IMR-90 (cell line): ENCODE measurements around the gene UNC119. TPM values are rescaled to one million over a fixed set of nuclear protein-coding genes. Genes with fewer than 3 reads are reported as not detected.

Experiments
- ATAC-seq: fragments of 200-7000 bp; cut with Tn5 transposase; 2 replicates; pipeline ENCODE4 v1.9.1; 2020; ENCODE audit warnings: low read depth, mild to moderate bottlenecking, moderate library complexity
- BruUV-seq: library from RNA; stranded (reverse); fragments of 400-500 nt; replicated peaks from 2 replicates; lab custom pipeline; 2021; lab: Mats Ljungman, UMichigan
- CTCF ChIA-PET: fragments of 300-600 bp; formaldehyde crosslinking; extraction: SDS; loops from one replicate; lab custom pipeline; 2021; ENCODE audit warnings: antibody characterized with exemption; lab: Yijun Ruan, JAX
- POLR2A ChIA-PET: fragments of 300-600 bp; sonication (Branson Sonifier 250); formaldehyde crosslinking; loops from one replicate; lab custom pipeline; 2022; ENCODE audit warnings: antibody characterized with exemption; ENCODE audit not compliant: unreplicated experiment; lab: Charles Lee
- DNase-seq: peaks from one replicate; pipeline ENCODE4 v3.0.0; 2013
- H2AFZ ChIP-seq: replicated peaks from 2 replicates; pipeline ENCODE3; 2013; ENCODE audit warnings: low read length, mild to moderate bottlenecking; ENCODE audit not compliant: poor library complexity
- H2AK5ac ChIP-seq: 2 replicates; pipeline ENCODE4 v1.6.1; 2013; ENCODE audit warnings: low read depth, low read length, inconsistent platforms
- H2AK9ac ChIP-seq: replicated peaks from 2 replicates; pipeline ENCODE3; 2013; ENCODE audit warnings: mild to moderate bottlenecking, low read depth, low read length, moderate library complexity; ENCODE audit not compliant: poor library complexity
- H2BK120ac ChIP-seq: 2 replicates; pipeline ENCODE4 v1.6.1; 2013; ENCODE audit warnings: low read depth, low read length, inconsistent platforms
- H2BK15ac ChIP-seq: 3 replicates; pipeline ENCODE4 v1.6.1; 2013; ENCODE audit warnings: low read depth, low read length, inconsistent platforms
- H2BK20ac ChIP-seq: 2 replicates; pipeline ENCODE4 v1.6.1; 2013; ENCODE audit warnings: low read depth, mild to moderate bottlenecking, inconsistent platforms, low read length, moderate library complexity
- H2BK5ac ChIP-seq: 2 replicates; pipeline ENCODE4 v1.6.1; 2013; ENCODE audit warnings: mild to moderate bottlenecking, low read depth, low read length, inconsistent platforms; ENCODE audit not compliant: poor library complexity, severe bottlenecking
- H3K14ac ChIP-seq: replicated peaks from 2 replicates; pipeline ENCODE4 v1.6.1; 2013; ENCODE audit warnings: low read depth, low read length, inconsistent platforms
- H3K18ac ChIP-seq: 2 replicates; pipeline ENCODE4 v1.6.1; 2013; ENCODE audit warnings: low read depth, low read length, control low read depth
- H3K23ac ChIP-seq: 2 replicates; pipeline ENCODE4 v1.6.1; 2013; ENCODE audit warnings: low read depth, low read length, inconsistent platforms
- H3K27ac ChIP-seq: 2 replicates; pipeline ENCODE4 v1.5.1; 2013; ENCODE audit warnings: mild to moderate bottlenecking, control low read depth, low read length; ENCODE audit not compliant: insufficient read depth
- H3K27me3 ChIP-seq: 2 replicates; pipeline ENCODE4 v1.6.1; 2013; ENCODE audit warnings: low read length; ENCODE audit not compliant: control insufficient read depth, insufficient read depth
- H3K36me3 ChIP-seq: 2 replicates; pipeline ENCODE4 v1.6.1; 2013; ENCODE audit warnings: low read length, mixed read lengths; ENCODE audit not compliant: control insufficient read depth, insufficient read depth
- H3K4ac ChIP-seq: 2 replicates; pipeline ENCODE4 v1.6.1; 2013; ENCODE audit warnings: low read depth, low read length, inconsistent platforms
- H3K4me1 ChIP-seq: 2 replicates; pipeline ENCODE4 v1.6.1; 2013; ENCODE audit warnings: low read length, mixed read lengths; ENCODE audit not compliant: control insufficient read depth, insufficient read depth
- H3K4me2 ChIP-seq: 2 replicates; pipeline ENCODE4 v1.6.1; 2013; ENCODE audit warnings: low read depth, mild to moderate bottlenecking, control low read depth, low read length, moderate library complexity
- H3K4me3 ChIP-seq: 2 replicates; pipeline ENCODE4 v1.5.1; 2013; ENCODE audit warnings: low read depth, mild to moderate bottlenecking, control low read depth, low read length, moderate library complexity; ENCODE audit not compliant: insufficient read depth
- H3K56ac ChIP-seq: 2 replicates; pipeline ENCODE4 v1.6.1; 2013; ENCODE audit warnings: low read length, inconsistent platforms; ENCODE audit not compliant: insufficient read depth; ENCODE audit errors: extremely low read depth
- H3K79me1 ChIP-seq, 2 experiments: 2 replicates each; pipeline ENCODE4 v1.6.1; 2013; ENCODE audit warnings: low read length in 2 of 2, inconsistent platforms in 1 of 2, low read depth in 1 of 2
- H3K9ac ChIP-seq: 2 replicates; pipeline ENCODE4 v1.6.1; 2013; ENCODE audit warnings: low read depth, low read length, control low read depth
- H3K9me1 ChIP-seq: 2 replicates; pipeline ENCODE4 v1.6.1; 2013; ENCODE audit warnings: low read length, inconsistent platforms; ENCODE audit not compliant: insufficient read depth
- H3K9me3 ChIP-seq: 2 replicates; pipeline ENCODE4 v1.6.1; 2013; ENCODE audit warnings: low read length; ENCODE audit not compliant: control insufficient read depth, insufficient read depth
- H4K20me1 ChIP-seq: 2 replicates; pipeline ENCODE4 v1.6.1; 2013; ENCODE audit warnings: low read length, inconsistent platforms; ENCODE audit not compliant: insufficient read depth
- H4K5ac ChIP-seq: 2 replicates; pipeline ENCODE4 v1.6.1; 2013; ENCODE audit warnings: mild to moderate bottlenecking, low read depth, low read length, control low read depth
- H4K8ac ChIP-seq, 2 experiments: 2 replicates each; pipeline ENCODE4 v1.6.1; 2013; ENCODE audit warnings: low read depth in 2 of 2, low read length in 2 of 2, control low read depth in 1 of 2, inconsistent platforms in 1 of 2
- H4K91ac ChIP-seq: 2 replicates; pipeline ENCODE4 v1.6.1; 2013; ENCODE audit warnings: low read depth, low read length, inconsistent platforms; ENCODE audit not compliant: insufficient read depth
- ELK1 ChIP-seq: fragments of 150-350 bp; IDR thresholded peaks from 2 replicates; pipeline ENCODE4 v1.6.1; 2016; ENCODE audit warnings: low read depth, mild to moderate bottlenecking, low read length, moderate library complexity, borderline replicate concordance
- MAZ ChIP-seq: IDR thresholded peaks from 2 replicates; pipeline ENCODE4 v1.6.1; 2012; ENCODE audit warnings: low read depth, mild to moderate bottlenecking, low read length, improper control_type of control experiment, moderate library complexity, borderline replicate concordance
- MXI1 ChIP-seq: IDR thresholded peaks from 2 replicates; pipeline ENCODE4 v1.6.1; 2012; ENCODE audit warnings: low read depth, mild to moderate bottlenecking, low read length, moderate library complexity, borderline replicate concordance
- RFX5 ChIP-seq: IDR thresholded peaks from 2 replicates; pipeline ENCODE4 v1.8.0; 2012; ENCODE audit warnings: low read depth, mild to moderate bottlenecking, low read length, moderate library complexity
- USF2 ChIP-seq: fragments of 150-350 bp; IDR thresholded peaks from 2 replicates; pipeline ENCODE4 v1.6.1; 2017; ENCODE audit warnings: mild to moderate bottlenecking, antibody characterized with exemption, low read length, low read depth
- WGBS, 2 experiments: methylation state at CpG; one replicate each; pipeline versions ENCODE4 v1.1.5 to v1.1.7; 2013; ENCODE audit warnings: missing lambda C conversion rate in 2 of 2; ENCODE audit not compliant: insufficient read length in 1 of 2; ENCODE audit errors: extremely low coverage in 2 of 2; 5-methylcytosine and 5-hydroxymethylcytosine counted together
- dilution Hi-C: fragments of 300-500 bp; cut with HindIII; formaldehyde crosslinking; loops from one replicate; pipeline ENCODE4 v1.14.3; 2018; ENCODE audit warnings: low sequenced_read_pairs; ENCODE audit not compliant: unreplicated experiment
- in situ Hi-C: fragments of 300-500 bp; cut with MboI; formaldehyde crosslinking; loops from 3 replicates; pipeline ENCODE4 v1.14.3; 2019; ENCODE audit warnings: low sequenced_read_pairs, inconsistent platforms, mixed read lengths
- intact Hi-C: fragments of 100-400 bp; cut with micrococcal nuclease; formaldehyde crosslinking; loops from 2 replicates; pipeline ENCODE4 v1.10.0; 2022
- polyA plus RNA-seq, 3 experiments: library from polyadenylated mRNA; depleted of rRNA; stranded (reverse); fragments of >200 nt; gene quantifications; 2 replicates each; pipeline ENCODE4 v1.2.3, GENCODE V29; 2012; ENCODE audit warnings: low replicate concordance in 1 of 3
- total RNA-seq: library from RNA; depleted of rRNA; stranded (reverse); fragments of >200 nt; gene quantifications from 2 replicates; pipeline ENCODE4 v1.2.3, GENCODE V29; 2012

Gene UNC119
- total and polyA plus RNA-seq, 2 of the 4 experiments (the other 2 are of a cell fraction) = 22.4 to 57.4 TPM

DNA sequence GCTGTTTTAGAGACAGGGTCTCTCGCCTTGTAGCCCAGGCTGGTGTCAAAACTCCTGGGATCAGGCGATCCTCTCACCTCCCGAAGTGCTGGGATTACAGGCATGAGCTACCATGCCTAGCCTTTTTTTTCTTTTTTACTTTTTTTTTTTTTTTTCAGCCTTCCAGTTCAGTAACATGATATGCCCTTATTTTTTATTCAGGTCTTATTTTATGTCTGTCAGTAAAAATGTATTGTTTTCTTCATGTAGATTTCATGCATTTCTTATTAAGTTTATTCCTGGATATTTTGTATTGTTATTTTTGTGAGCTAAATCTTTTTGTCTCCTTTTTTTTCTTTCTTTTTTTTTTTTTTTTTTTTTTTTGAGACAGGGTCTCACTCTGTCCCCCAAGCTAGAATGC is 49.0 kb downstream of the UNC119 start:
- Histone ChIP-seq H3K9ac (no peak overlapping the region), H3K4me1 (no peaks in the 10 kb centered on the region), H3K36me3 (no peaks in the 10 kb centered on the region), H3K4ac (no peak overlapping the region), H3K9me1 (0 out of 2 replicates have a peak, but pooled peaks cover 4% of the 10 kb centered on the region), H3K9me3 (no peaks in the 10 kb centered on the region), H3K27me3 (peaks cover 78% of the 10 kb centered on the region), H3K18ac (no peak overlapping the region), H3K4me3 (no peak overlapping the region), H2BK15ac (no peak overlapping the region), H3K4me2 (no peak overlapping the region), H3K27ac (no peak overlapping the region), H4K20me1 (no peaks in the 10 kb centered on the region), H2BK20ac (no peak overlapping the region), H2AK5ac (no peak overlapping the region), H2BK120ac (no peak overlapping the region), H3K23ac (no peak overlapping the region), H4K5ac (no peak overlapping the region), H4K8ac (no peak overlapping the region), H2AK9ac (no peak overlapping the region), H2AFZ (no peak overlapping the region), H2BK5ac (no peak overlapping the region), H3K79me1 (no peaks in the 10 kb centered on the region), H3K14ac (no peak overlapping the region), H4K91ac (no peak overlapping the region), H3K56ac (no peak overlapping the region)
- intact Hi-C loops (no loop called here), dilution Hi-C loops (no loop called here), in situ Hi-C loops (no loop called here)
- no peak for DNase-seq
- ChIA-PET CTCF (interaction anchor here (0.6 kb wide), 1 partner anchor 17 kb away, joined by 5 read pairs; no protein-coding TSS in a partner anchor), POLR2A (no interaction called here)
- TF ChIP-seq USF2 (no peak), MXI1 (no peak), MAZ (no peak), RFX5 (no peak), ELK1 (no peak)
- WGBS, 2 experiments = no CpG with 5 or more reads among the region's 3 CpGs
- no peak for ATAC-seq
- BruUV-seq = no TSS peak
